NB4 (cell line): ENCODE results near the gene SLC12A5.
"Not testable (repeated sequence)": the region's sequence is repeated elsewhere in the genome, so short reads cannot be mapped to it uniquely, and the experiment has no call there.

Experiments used
- DNase-seq: peaks from one replicate; pipeline ENCODE4 v3.0.0; 2010; ENCODE audit warnings: low read depth
- H3K4me3 ChIP-seq: one replicate; pipeline ENCODE4 v1.5.1; 2011; ENCODE audit warnings: mild to moderate bottlenecking, low read depth, low read length, moderate library complexity
- CTCF ChIP-seq: IDR thresholded peaks from one replicate; pipeline ENCODE4 v1.5.1; 2012; ENCODE audit warnings: low read depth, low read length
- MAX ChIP-seq: IDR thresholded peaks from 2 replicates; pipeline ENCODE4 v1.6.1; 2011; ENCODE audit warnings: low read depth, low read length
- MYC ChIP-seq: IDR thresholded peaks from 2 replicates; pipeline ENCODE4 v1.6.1; 2011; ENCODE audit warnings: low read depth, low read length
- POLR2A ChIP-seq: IDR thresholded peaks from 2 replicates; pipeline ENCODE4 v1.6.1; 2011; ENCODE audit warnings: mild to moderate bottlenecking; ENCODE audit not compliant: insufficient read length; ENCODE audit errors: extremely low read depth

The SLC12A5 gene

GRCh38 chr20:45991616-45992015, 37.4 kb upstream of the SLC12A5 start:
- DNase-seq: peak; percentile 63
- no peak overlapping the region for H3K4me3 ChIP-seq
- TF ChIP-seq CTCF (no peak), MYC (no peak), MAX (no peak), POLR2A (no peak)

- no peak overlapping the region for H3K4me3 ChIP-seq
- DNase-seq: peak; percentile 92
- TF ChIP-seq MYC: peak; percentile 31
- no peak for TF ChIP-seq POLR2A
Observed at GRCh38 chr20:45993197-45993951, 35.6 kb upstream of the SLC12A5 start.

- TF ChIP-seq POLR2A (no peak), CTCF (no peak), MAX (no peak), MYC (no peak)
Observed at GRCh38 chr20:45994761-45995493, 34.1 kb upstream of the SLC12A5 start.

GRCh38 chr20:45995495-45996097, 33.4 kb upstream of the SLC12A5 start:
- DNase-seq, H3K4me3 ChIP-seq: not testable (repeated sequence)

More at GRCh38 chr20:45994761-45995493, 34.1 kb upstream of the SLC12A5 start:
- no peak overlapping the region for H3K4me3 ChIP-seq
- no peak for DNase-seq

GRCh38 chr20:45997187-45997586, 31.8 kb upstream of the SLC12A5 start:
- no peak for DNase-seq
- TF ChIP-seq POLR2A (no peak), CTCF (no peak), MYC (no peak), MAX (no peak)
- H3K4me3 ChIP-seq: no peak overlapping the region

GRCh38 chr20:45998337-45998736, 30.7 kb upstream of the SLC12A5 start:
- TF ChIP-seq MAX (peak; percentile 72; the same call in 1 of the 2 replicates), POLR2A (no peak)
- H3K4me3 ChIP-seq: no peak overlapping the region
- peak; percentile 88 for DNase-seq

GRCh38 chr20:45998761-45999160, 30.3 kb upstream of the SLC12A5 start:
- peak; percentile 62; the same call in 1 of the 2 replicates for TF ChIP-seq MYC
- no peak for TF ChIP-seq POLR2A
- peak; percentile 86 for TF ChIP-seq MAX
- peak; percentile 20 for TF ChIP-seq CTCF
- H3K4me3 ChIP-seq: no peak overlapping the region
- DNase-seq: peak; percentile 88
